ENCODE measurements around the gene ARHGAP26.
"Not testable (repeated sequence)": the region's sequence is repeated elsewhere in the genome, so short reads cannot be mapped to it uniquely, and the experiment has no call there.

ARHGAP26 gene

GRCh38 chr5:142984525-142984924 lies 214.3 kb downstream of the ARHGAP26 start:
- DNase-seq (ENCODE audit: low spot score): no peak

- not testable (repeated sequence) for DNase-seq (ENCODE audit: low spot score)
Observed at GRCh38 chr5:142989270-142989669, 219.1 kb downstream of the ARHGAP26 start.

GRCh38 chr5:142990073-142990472 lies 219.9 kb downstream of the ARHGAP26 start:
- DNase-seq (ENCODE audit: low spot score): not testable (repeated sequence)

GRCh38 chr5:142994218-142994617 lies 224.0 kb downstream of the ARHGAP26 start:
- DNase-seq (ENCODE audit: low spot score): no peak

DNA sequence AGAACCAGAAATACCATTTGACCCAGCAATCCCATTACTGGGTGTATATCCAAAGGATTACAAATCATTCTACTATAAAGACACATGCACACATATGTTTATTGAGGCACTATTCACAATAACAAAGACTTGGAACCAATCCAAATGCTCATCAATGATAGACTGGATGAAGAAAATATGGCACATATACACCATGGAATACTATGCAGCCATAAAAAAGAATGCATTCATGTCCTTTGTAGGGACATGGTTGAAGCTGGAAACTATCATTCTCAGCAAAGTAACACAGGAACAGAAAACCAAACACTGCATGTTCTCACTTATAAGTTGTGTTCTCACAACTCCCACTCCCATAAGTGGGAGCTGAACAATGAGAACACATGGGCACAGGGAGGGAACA lies 225.4 kb downstream of the ARHGAP26 start:
- not testable (repeated sequence) for DNase-seq (ENCODE audit: low spot score)

GRCh38 chr5:142997591-142997990 lies 227.4 kb downstream of the ARHGAP26 start:
- DNase-seq (ENCODE audit: low spot score): no peak

- DNase-seq (ENCODE audit: low spot score): no peak
Observed at GRCh38 chr5:142998316-142999020, 228.3 kb downstream of the ARHGAP26 start.

- DNase-seq (ENCODE audit: low spot score): not testable (repeated sequence)
Observed at GRCh38 chr5:143000551-143000950, 230.4 kb downstream of the ARHGAP26 start.

- DNase-seq (ENCODE audit: low spot score): no peak
Observed at GRCh38 chr5:143001764-143002351, 231.7 kb downstream of the ARHGAP26 start.

- DNase-seq (ENCODE audit: low spot score): peak; percentile 85
Observed at GRCh38 chr5:143002459-143003327, 232.5 kb downstream of the ARHGAP26 start.

DNA sequence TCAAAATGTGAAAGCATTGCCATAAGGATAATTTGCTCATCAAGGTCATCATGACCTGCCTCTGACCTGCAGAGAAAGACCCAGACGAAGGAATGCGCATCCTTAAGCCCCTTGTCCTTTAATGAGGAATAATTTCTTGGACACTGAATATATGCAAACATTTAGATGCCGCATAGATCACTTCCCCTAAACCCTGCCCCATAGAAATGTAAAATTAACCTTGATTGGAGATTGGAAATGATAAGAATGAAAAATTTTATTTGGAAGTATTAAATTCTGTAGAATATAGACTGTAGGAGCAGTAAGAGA lies 233.1 kb downstream of the ARHGAP26 start:
- no peak for DNase-seq (ENCODE audit: low spot score)

DNA sequence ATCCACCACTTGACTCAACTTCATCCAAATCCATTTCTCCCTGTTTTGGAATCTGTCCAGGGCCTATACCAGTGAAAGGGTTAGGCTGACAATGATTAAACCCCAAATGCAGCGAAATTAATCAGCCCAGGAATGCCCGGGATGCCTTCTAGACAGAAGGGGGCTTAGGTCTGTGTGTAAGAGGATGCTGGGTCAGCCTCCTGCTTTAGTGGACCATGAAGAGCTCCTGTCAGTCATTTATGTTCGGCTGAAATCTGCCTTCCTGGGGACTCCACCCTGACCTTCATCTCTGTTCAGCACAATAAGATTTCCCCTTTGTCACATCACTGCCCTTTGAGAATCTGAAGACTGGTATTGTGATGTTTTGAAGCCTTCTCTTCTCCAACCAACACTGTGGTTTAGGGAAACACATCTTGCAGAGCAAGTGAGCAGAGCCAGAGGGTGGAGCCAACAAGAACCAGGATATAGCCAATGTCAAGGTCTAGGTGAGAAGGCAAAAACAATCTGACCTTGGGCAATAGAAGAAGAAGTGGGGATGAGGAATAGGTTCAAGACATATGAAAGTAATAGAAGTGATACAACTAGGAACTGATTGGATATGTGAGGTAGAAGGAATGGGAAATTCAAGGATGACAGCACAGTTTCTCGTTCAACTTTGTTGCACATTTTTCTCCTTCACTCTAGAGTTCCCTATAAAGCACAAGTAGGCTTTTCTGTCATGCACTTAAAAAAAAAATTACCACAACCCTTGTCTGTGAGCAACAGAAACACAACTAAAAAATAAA lies 234.4 kb downstream of the ARHGAP26 start:
- no peak for DNase-seq (ENCODE audit: low spot score)

- no peak for DNase-seq (ENCODE audit: low spot score)
Observed at GRCh38 chr5:143006501-143006900, 236.3 kb downstream of the ARHGAP26 start.

GRCh38 chr5:143008032-143008431 lies 237.9 kb downstream of the ARHGAP26 start:
- DNase-seq (ENCODE audit: low spot score): no peak

DNA sequence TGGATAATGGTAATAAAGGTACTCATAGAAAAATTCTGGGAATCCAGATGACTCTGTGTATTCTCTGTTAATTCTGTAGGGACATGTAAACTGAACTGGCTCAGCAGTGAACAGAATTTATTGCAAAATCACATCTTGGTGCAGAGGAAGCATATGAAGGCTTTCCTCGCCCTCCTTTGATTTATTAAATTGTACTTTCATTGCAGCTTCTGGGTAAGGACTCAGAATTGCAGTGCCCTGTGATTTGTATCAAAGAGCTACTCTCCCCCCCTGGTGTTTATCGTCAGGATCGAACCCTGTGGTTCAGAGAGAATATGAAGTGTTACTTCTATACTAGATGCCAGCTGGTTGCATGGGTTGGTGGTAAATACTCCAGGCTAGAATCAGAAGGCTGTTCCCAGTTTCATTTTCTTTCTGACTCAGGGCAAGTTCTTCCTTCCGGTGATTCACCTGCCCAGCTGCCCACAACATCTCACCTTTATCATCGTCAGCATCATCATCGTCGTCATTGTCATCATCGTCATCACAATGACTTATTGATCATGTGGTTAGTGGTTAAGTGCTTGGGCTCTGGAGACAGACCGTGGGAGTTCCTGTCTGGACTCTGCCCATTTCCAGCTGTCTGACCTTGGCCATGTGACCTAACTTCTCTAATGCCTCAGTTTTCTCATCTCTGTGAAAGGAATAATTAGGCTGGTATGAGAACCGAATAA lies 238.8 kb downstream of the ARHGAP26 start:
- DNase-seq (ENCODE audit: low spot score): peak; percentile 93

DNA sequence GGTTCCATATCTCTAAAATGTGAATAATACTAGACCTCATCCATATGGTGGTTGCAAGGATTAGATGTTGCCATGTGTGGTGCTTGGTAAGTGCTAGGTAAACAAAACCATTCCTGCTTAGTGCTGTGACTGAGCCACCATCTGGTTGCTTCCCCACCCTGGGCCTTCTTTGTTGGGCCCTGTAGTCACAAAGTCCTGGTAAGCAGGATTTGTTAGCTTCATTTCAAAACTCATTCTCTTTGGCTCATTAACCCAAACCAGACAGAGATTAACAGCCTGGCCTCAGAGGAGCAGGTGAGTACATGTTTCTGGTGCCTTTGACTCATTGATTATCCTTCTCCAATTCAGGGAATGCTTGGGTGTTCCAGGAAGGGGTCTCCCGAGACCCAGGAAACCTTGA lies 240.2 kb downstream of the ARHGAP26 start:
- no peak for DNase-seq (ENCODE audit: low spot score)

GRCh38 chr5:143011585-143011984 lies 241.4 kb downstream of the ARHGAP26 start:
- DNase-seq (ENCODE audit: low spot score): peak; percentile 24

DNA sequence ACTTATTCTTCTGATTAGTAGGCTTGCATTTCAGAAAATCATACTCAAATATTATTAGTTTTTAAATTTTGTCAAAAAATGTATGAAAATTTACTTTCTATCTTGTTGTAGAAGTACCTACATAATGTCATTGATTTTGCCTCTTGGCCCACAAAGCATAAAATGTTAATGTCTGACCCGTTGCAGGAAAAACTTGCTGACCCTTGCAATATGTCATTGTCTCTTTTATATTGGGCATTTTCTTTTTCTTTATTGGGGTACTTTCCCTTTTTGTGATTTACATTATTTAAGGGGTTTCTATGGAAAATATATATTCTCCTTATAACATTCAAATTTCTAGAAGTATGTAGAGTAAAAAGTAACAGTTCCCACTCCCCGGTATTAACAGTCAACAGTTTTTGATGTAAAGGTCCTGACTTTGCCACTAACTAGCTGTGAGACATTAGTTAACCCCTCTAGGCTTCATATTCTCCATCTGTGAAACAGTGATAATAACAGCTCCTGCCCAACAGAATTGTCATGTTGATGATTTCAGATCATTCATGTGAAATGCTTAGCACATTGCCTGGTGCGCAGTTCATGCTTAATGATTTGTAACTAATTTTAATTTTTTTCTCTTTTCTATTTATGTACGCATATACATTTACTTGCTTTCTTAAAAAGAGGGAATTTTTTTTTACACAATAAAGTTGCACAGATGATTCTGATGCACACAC lies 243.2 kb downstream of the ARHGAP26 start:
- DNase-seq (ENCODE audit: low spot score): no peak

- no peak for DNase-seq (ENCODE audit: low spot score)
Observed at GRCh38 chr5:143014017-143014651, 244.0 kb downstream of the ARHGAP26 start.

- peak; percentile 63 for DNase-seq (ENCODE audit: low spot score)
Observed at GRCh38 chr5:143016777-143017516, 246.8 kb downstream of the ARHGAP26 start.
